A673 (cell line): ENCODE results near the gene MPZ. TPM values are rescaled to one million over a fixed set of nuclear protein-coding genes. Genes with fewer than 3 reads are reported as not detected.
A peak's percentile ranks its signal among the peaks of the same experiment; 100 is the strongest.

ENCODE experiments used
- BruUV-seq: library from RNA; stranded (reverse); fragments of 400-500 nt; replicated peaks from 2 replicates; lab custom pipeline; 2021; lab: Mats Ljungman, UMichigan
- CTCF ChIA-PET: fragments of 300-600 bp; sonication (Branson Sonifier 250); formaldehyde crosslinking; loops from one replicate; lab custom pipeline; 2022; ENCODE audit warnings: antibody characterized with exemption; lab: Charles Lee
- POLR2A ChIA-PET: fragments of 300-600 bp; sonication (Branson Sonifier 250); formaldehyde crosslinking; loops from one replicate; lab custom pipeline; 2022; ENCODE audit warnings: antibody characterized with exemption; ENCODE audit not compliant: low non-redundant PET; lab: Charles Lee
- DNase-seq: peaks from one replicate; pipeline ENCODE4 v3.0.0-alpha.2; 2015; ENCODE audit warnings: low spot score
- H3K27ac ChIP-seq: fragments of 200-600 bp; sonication (generic); 2 replicates; pipeline ENCODE4 v1.5.1; 2016; ENCODE audit warnings: mixed run types, low read depth, mild to moderate bottlenecking, mixed read lengths, antibody characterized with exemption, low read length; ENCODE audit not compliant: poor library complexity, severe bottlenecking
- H3K27me3 ChIP-seq: fragments of 200-600 bp; sonication (generic); replicated peaks from 2 replicates; pipeline ENCODE4 v1.6.1; 2017; ENCODE audit warnings: mixed run types, low read depth, mild to moderate bottlenecking, mixed read lengths, antibody characterized with exemption, low read length; ENCODE audit not compliant: insufficient read depth, poor library complexity
- H3K36me3 ChIP-seq: fragments of 200-600 bp; sonication (generic); 2 replicates; pipeline ENCODE4 v1.6.1; 2016; ENCODE audit warnings: mixed run types, mild to moderate bottlenecking, mixed read lengths, antibody characterized with exemption, low read length; ENCODE audit not compliant: insufficient read depth, poor library complexity, severe bottlenecking
- H3K4me1 ChIP-seq: fragments of 200-600 bp; sonication (generic); 2 replicates; pipeline ENCODE4 v1.6.1; 2017; ENCODE audit warnings: mixed run types, mild to moderate bottlenecking, mixed read lengths, antibody characterized with exemption, low read length; ENCODE audit not compliant: insufficient read depth, poor library complexity, severe bottlenecking
- H3K4me3 ChIP-seq: fragments of 200-600 bp; sonication (generic); 2 replicates; pipeline ENCODE4 v1.5.1; 2016; ENCODE audit warnings: low read depth, mixed run types, mild to moderate bottlenecking, mixed read lengths, low read length; ENCODE audit not compliant: poor library complexity, severe bottlenecking
- H3K9me3 ChIP-seq: fragments of 200-600 bp; sonication (generic); 2 replicates; pipeline ENCODE4 v1.6.1; 2016; ENCODE audit warnings: mixed run types, low read depth, mild to moderate bottlenecking, mixed read lengths, antibody characterized with exemption, low read length; ENCODE audit not compliant: poor library complexity, severe bottlenecking
- EZH2 ChIP-seq: fragments of 200-600 bp; sonication (generic); IDR thresholded peaks from 2 replicates; pipeline ENCODE4 v1.6.1; 2017; ENCODE audit warnings: borderline replicate concordance, low read depth, mild to moderate bottlenecking, mixed read lengths, antibody characterized with exemption, low read length; ENCODE audit not compliant: poor library complexity, severe bottlenecking
- intact Hi-C: fragments of 100-400 bp; cut with micrococcal nuclease; formaldehyde crosslinking; loops from one replicate; pipeline ENCODE4 v1.10.0; 2022; ENCODE audit not compliant: unreplicated experiment
- total RNA-seq: library from RNA; stranded (reverse); gene quantifications from 2 replicates; pipeline ENCODE4 v1.2.3, GENCODE V29; 2021
- TF ChIP-seq, protein P1 (sequence below): fragments of 300-800, 200-600 bp; sonication (generic); conservative IDR thresholded peaks from 2 replicates; pipeline ENCODE4 v1.5.1; 2017; ENCODE audit warnings: low read depth, mild to moderate bottlenecking, antibody characterized with exemption, low read length, moderate library complexity, mixed read lengths

MPZ gene
- total RNA-seq, 1 experiment from 2014 or later: 2.8 TPM

- Histone ChIP-seq H3K4me1 (peaks cover 12% of the 10 kb centered on the region), H3K9me3 (no peaks in the 10 kb centered on the region), H3K4me3 (peak within 1 kb of the TSS; percentile 91), H3K27ac (peak within 1 kb of the TSS; percentile 98), H3K36me3 (no peaks in the 10 kb centered on the region), H3K27me3 (no peaks in the 10 kb centered on the region)
- intact Hi-C loops: no loop called here
- TF ChIP-seq EZH2: no peak
- TF ChIP-seq, protein P1, sequence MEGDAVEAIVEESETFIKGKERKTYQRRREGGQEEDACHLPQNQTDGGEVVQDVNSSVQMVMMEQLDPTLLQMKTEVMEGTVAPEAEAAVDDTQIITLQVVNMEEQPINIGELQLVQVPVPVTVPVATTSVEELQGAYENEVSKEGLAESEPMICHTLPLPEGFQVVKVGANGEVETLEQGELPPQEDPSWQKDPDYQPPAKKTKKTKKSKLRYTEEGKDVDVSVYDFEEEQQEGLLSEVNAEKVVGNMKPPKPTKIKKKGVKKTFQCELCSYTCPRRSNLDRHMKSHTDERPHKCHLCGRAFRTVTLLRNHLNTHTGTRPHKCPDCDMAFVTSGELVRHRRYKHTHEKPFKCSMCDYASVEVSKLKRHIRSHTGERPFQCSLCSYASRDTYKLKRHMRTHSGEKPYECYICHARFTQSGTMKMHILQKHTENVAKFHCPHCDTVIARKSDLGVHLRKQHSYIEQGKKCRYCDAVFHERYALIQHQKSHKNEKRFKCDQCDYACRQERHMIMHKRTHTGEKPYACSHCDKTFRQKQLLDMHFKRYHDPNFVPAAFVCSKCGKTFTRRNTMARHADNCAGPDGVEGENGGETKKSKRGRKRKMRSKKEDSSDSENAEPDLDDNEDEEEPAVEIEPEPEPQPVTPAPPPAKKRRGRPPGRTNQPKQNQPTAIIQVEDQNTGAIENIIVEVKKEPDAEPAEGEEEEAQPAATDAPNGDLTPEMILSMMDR: peak; percentile 51
- ChIA-PET POLR2A (interaction anchor here (0.6 kb wide), 2 partner anchors 8 to 327 kb away, joined by 3 to 4 read pairs; no protein-coding TSS in a partner anchor), CTCF (interaction anchor here (0.5 to 1.4 kb wide), 3 partner anchors 52 to 133 kb away, joined by 3 to 6 read pairs (median 3); no protein-coding TSS in a partner anchor)
- peak; percentile 95 for DNase-seq
- TSS peak; percentile 68 for BruUV-seq
Observed at GRCh38 chr1:161314201-161314981, 4.6 kb upstream of the MPZ start, which contains the start of gene SDHC. TSS of gene SDHC (plus strand) at chr1:161314381. CDS start at chr1:161314406, 25 bp downstream.

DNA sequence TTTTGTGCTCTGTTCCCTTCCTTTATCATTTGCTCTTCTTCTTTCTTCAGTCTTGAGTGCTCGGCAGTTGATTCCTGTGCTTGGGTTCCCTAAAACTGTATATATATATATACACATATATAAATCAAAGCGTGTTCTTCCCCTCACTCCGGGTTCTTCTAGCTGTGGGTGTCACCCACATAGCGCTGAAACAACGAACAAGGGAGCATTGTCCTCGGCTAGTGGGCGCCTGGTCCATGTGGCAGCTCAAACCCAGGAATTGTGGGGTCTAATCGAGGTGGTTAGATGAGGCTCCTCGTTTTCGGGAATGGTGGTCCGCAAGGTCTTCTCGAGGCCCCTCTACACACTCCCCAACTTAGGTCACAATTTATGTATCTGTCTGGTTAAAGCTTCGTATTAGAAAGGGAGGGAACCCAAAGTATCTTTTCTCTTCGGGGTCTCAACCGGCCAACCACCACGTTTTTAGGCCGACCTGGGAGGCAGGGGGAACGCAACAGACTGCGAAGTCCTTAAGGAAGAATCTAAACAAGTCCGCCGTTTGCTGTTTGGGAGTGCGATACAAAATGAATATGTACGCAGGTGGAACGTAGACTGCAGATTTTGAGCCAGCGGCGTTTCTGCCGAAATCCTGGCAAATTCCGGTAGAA lies 3.9 kb upstream of the MPZ start:
- Histone ChIP-seq H3K27me3 (no peaks in the 10 kb centered on the region), H3K36me3 (no peaks in the 10 kb centered on the region), H3K9me3 (no peaks in the 10 kb centered on the region), H3K4me3 (peak overlapping the region; percentile 91), H3K27ac (peak overlapping the region; percentile 98), H3K4me1 (peaks cover 12% of the 10 kb centered on the region)
- DNase-seq: no peak
- intact Hi-C loops: no loop called here
- POLR2A ChIA-PET: interaction anchor here (0.6 kb wide), 2 partner anchors 8 to 326 kb away, joined by 3 to 4 read pairs; no protein-coding TSS in a partner anchor
- CTCF ChIA-PET: interaction anchor here (0.5 to 1.4 kb wide), 2 partner anchors 88 to 132 kb away, joined by 3 to 6 read pairs; no protein-coding TSS in a partner anchor
- BruUV-seq: TSS peak; percentile 97
- TF ChIP-seq EZH2: no peak
- TF ChIP-seq, protein P1: no peak

DNA sequence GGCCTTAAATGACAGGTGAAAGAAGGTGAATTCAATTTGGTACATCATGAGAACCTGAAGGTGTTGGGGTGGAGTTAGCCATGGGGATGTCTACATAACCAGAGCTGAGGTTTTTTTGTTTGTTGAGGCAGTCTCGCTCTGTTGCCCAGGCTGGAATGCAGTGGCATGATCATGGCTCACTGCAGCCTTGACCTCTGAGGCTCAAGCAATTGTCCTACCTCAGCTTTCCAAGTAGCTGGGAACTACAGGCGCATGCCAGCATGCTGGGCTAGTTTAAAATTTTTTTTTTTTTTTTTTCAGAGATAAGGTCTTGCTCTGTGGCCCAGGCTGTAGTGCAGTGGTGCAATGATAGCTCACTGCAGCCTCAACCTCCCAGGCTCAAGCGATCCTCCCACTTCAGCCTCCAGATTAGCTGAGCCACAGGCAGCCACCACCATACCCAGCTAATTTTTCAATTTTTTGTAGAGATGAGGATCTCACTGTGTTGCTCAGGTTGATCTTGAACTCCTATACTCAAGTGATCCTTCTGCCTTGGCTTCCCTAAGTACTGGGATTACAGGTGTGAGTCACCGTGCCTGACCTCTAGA lies 1.9 kb upstream of the MPZ start:
- BruUV-seq: no TSS peak
- H3K9me3 ChIP-seq: no peaks in the 10 kb centered on the region
- no peaks in the 10 kb centered on the region for H3K27me3 ChIP-seq
- no peak for DNase-seq
- no peak overlapping the region for H3K4me3 ChIP-seq
- ChIA-PET CTCF (interaction anchor here (0.6 to 0.7 kb wide), 2 partner anchors 16 to 38 kb away, joined by 3 to 4 read pairs; no protein-coding TSS in a partner anchor), POLR2A (no interaction called here)
- peaks cover 24% of the 10 kb centered on the region for H3K4me1 ChIP-seq
- no peaks in the 10 kb centered on the region for H3K36me3 ChIP-seq
- TF ChIP-seq EZH2: no peak
- TF ChIP-seq, protein P1: no peak
- intact Hi-C loops: no loop called here
- no peak overlapping the region for H3K27ac ChIP-seq
